Muscle of arm (tissue), 12 donors: ENCODE data around the gene POC1B. TPM values are rescaled to one million over a fixed set of nuclear protein-coding genes. Genes with fewer than 3 reads are reported as not detected.

Source experiments
- DNase-seq: peaks from one replicate; pipeline ENCODE4 v3.0.0-alpha.2; 2013
- polyA plus RNA-seq, 12 donors: library from polyadenylated mRNA; unstranded; fragments of 120-200 nt; gene quantifications; one replicate each; pipeline ENCODE4 v1.2.1, GENCODE V29; 2013; ENCODE audit not compliant: insufficient read length in 12 of 12

Gene POC1B
- polyA plus RNA-seq, 12 donors = 7.8 to 17.2 (median 11.6) TPM; not detected in 1

GRCh38 chr12:89497467-89497866 is 28.4 kb downstream of the POC1B start:
- no peak for DNase-seq

- DNase-seq = no peak
Observed at GRCh38 chr12:89497005-89497404, 28.8 kb downstream of the POC1B start.

- DNase-seq = no peak
Observed at GRCh38 chr12:89494411-89495231, 31.2 kb downstream of the POC1B start.

GRCh38 chr12:89493670-89494302 is 32.1 kb downstream of the POC1B start:
- DNase-seq = no peak

GRCh38 chr12:89492883-89493282 is 33.0 kb downstream of the POC1B start:
- DNase-seq = no peak

GRCh38 chr12:89490922-89491321 is 34.9 kb downstream of the POC1B start:
- DNase-seq = no peak

- DNase-seq = no peak
Observed at GRCh38 chr12:89486264-89486663, 39.6 kb downstream of the POC1B start.

GRCh38 chr12:89484470-89484869 is 41.4 kb downstream of the POC1B start:
- no peak for DNase-seq

GRCh38 chr12:89481213-89481914 is 44.5 kb downstream of the POC1B start:
- no peak for DNase-seq

GRCh38 chr12:89479982-89480381 is 45.9 kb downstream of the POC1B start:
- no peak for DNase-seq

GRCh38 chr12:89477633-89478279 is 48.1 kb downstream of the POC1B start:
- DNase-seq = no peak

GRCh38 chr12:89476904-89477595 is 48.8 kb downstream of the POC1B start:
- no peak for DNase-seq

GRCh38 chr12:89476232-89476631 is 49.6 kb downstream of the POC1B start:
- no peak for DNase-seq

- no peak for DNase-seq
Observed at GRCh38 chr12:89475203-89475990, 50.5 kb downstream of the POC1B start.

GRCh38 chr12:89474615-89475014 is 51.2 kb downstream of the POC1B start:
- DNase-seq = no peak

GRCh38 chr12:89472508-89472907 is 53.3 kb downstream of the POC1B start:
- DNase-seq = no peak

GRCh38 chr12:89470741-89471509 is 54.9 kb downstream of the POC1B start:
- DNase-seq = peak; percentile 41

- DNase-seq = no peak
Observed at GRCh38 chr12:89469361-89469760, 56.5 kb downstream of the POC1B start.

- DNase-seq = no peak
Observed at GRCh38 chr12:89468648-89469326, 57.1 kb downstream of the POC1B start.
